Smooth muscle cell of trachea (primary cell): ENCODE data around the gene TET1. TPM values are rescaled to one million over a fixed set of nuclear protein-coding genes. Genes with fewer than 3 reads are reported as not detected.

Experiments
- total RNA-seq: library from RNA; depleted of rRNA; stranded (reverse); fragments of >200 nt; gene quantifications from 2 replicates; pipeline ENCODE4 v1.2.1, GENCODE V29; 2014

Gene TET1
- 3.3 and 4.7 TPM in 2 replicates for total RNA-seq

GRCh38 chr10:68560186-68560942, at the start of gene TET1:
TSS of gene TET1 (plus strand) at chr10:68560337. CDS start at chr10:68572339, 12,002 bp downstream.

GRCh38 chr10:68720793-68721672, 160.9 kb downstream of the TET1 start, which contains the start of gene CCAR1:
TSS of gene CCAR1 (plus strand) at chr10:68721239. CDS start at chr10:68722505, 1,266 bp downstream.

Other genes with a start within 250 kb of the TET1 start
- 19.0 and 33.7 TPM in 2 replicates for gene HNRNPH3, start 228.3 kb upstream of the TET1 start, total RNA-seq
- 5.5 and 5.6 TPM in 2 replicates for gene PBLD, start 227.4 kb upstream of the TET1 start, total RNA-seq
- gene RUFY2, start 153.1 kb upstream of the TET1 start, total RNA-seq = 19.4 and 33.6 TPM in 2 replicates
- 3.1 and 10.3 TPM in 2 replicates for gene DNA2, start 88.4 kb upstream of the TET1 start, total RNA-seq
- gene SLC25A16, start 32.8 kb upstream of the TET1 start, total RNA-seq = 11.7 and 17.6 TPM in 2 replicates
- gene CCAR1, start 160.9 kb downstream of the TET1 start, total RNA-seq = 28.9 and 32.9 TPM in 2 replicates